Heart left ventricle (tissue), 13 donors: ENCODE data around the gene NSF.

Source experiments
- CTCF ChIP-seq, 12 donors: fragments of 200-600 bp; sonication (generic) in 4 of 12; IDR thresholded peaks; one replicate each; pipeline versions ENCODE4 v1.5.0 to v1.8.0; 2018 to 2022; ENCODE audit warnings: antibody characterized with exemption in 12 of 12, mild to moderate bottlenecking in 5 of 12
- POLR2A ChIP-seq, 2 donors: fragments of 450-650 bp; IDR thresholded peaks; one replicate each; pipeline ENCODE4 v1.6.1; 2017; ENCODE audit warnings: antibody characterized with exemption in 2 of 2, mild to moderate bottlenecking in 2 of 2, moderate library complexity in 2 of 2
- donor health status: ischemic (EF 13 %, LVEDD 7.1; RV severe dilation, severe dysfunction).
- donor health status: DM: no; HTN: yes; CAD: no.
- donor health status: DM: no; HTN: no; CAD: no.
- donor health status: ischemic (EF 25% LVEDD 6.9; RV normal size, moderate dysfunction).
- donor health status: ischemic (EF 25% LVEDD 5.7; RV mildly dilated, moderate dysfunction).
- donor health status: ischemic (EF 35%, LVEDD 5.7; RV mildly dilated, moderate dysfunction).
- donor health status: nonischemic (EF 11% LVEDD 7.7; RV severe dilation, severe dysfunction).
- donor health status: DM: yes; HTN: yes; CAD: no.
- donor health status: PGD.
- donor health status: ischemic (EF 29% LVEDD 5.4; RV normal size, mild dysfunction).
- donor health status: nonischemic (EF 23%, LVEDD 6.1; RV moderate dilation, normal function).

- TF ChIP-seq CTCF (IDR thresholded peaks at IDR 0.05) (no peak), POLR2A (IDR thresholded peaks at IDR 0.05) (no peak)
Measured at GRCh38 chr17:46753776-46754175, 163.3 kb downstream of the NSF start.
